ENCODE results near the gene DTNA. TPM values are rescaled to one million over a fixed set of nuclear protein-coding genes. Genes with fewer than 3 reads are reported as not detected.

DTNA gene
- total RNA-seq, 1 experiment from 2014 or later: 9.6 TPM

DNA sequence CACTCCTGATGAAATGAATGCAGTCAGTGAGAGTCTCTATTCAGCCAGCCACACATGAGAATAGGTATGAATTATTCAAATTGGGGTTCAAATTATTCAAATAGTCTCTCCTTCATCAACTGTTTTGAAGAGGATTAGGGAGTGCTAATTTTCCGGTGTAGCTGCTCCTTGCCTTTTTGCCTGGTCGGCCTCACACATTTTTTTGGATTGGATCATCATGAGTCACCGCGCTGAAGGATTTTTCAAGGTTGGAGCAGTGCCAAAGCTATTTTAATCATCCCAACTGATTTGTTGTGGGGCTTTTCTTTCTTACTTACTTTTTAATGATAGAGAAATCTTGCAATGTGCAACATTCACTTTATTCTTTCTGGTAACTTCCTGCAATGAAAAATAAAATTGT lies 2.4 kb upstream of the DTNA start (continued):
- TF ChIP-seq EGR1 (IDR thresholded peaks at IDR 0.05; ENCODE audit: low read depth): no peak

DNA sequence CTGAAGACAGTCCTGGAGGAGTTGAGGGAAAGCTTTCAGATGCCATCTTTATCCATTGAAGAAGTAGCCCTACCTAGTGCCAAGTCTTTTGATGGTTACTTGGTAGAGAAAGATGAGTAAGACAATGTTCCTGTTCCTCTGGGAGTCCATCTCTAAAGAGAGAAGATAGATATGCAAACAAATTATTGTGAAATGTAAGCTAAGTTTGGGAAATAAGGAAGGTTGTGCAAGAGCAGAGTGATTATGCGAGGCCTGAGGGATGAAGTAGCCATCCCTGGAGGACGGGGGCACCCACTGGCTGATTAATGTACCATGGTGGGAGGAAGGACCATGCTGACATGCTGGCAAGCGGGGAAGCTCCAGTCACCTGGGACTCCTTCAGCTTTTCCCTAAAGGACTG lies 994 bp upstream of the DTNA start:
- H3K4me1 ChIP-seq (ENCODE audit: control insufficient read depth in 1 of 2, insufficient read depth in 2 of 2, low read length in 2 of 2): peaks cover 19 to 20% of the 10 kb centered on the region in 2 experiments
- ChIA-PET RAD21 (ENCODE audit: low non-redundant PET in 1 of 2, low total read pairs in 2 of 2, uncharacterized antibody in 2 of 2, unreplicated experiment in 2 of 2) (no interaction called here), POLR2A (no interaction called here), CTCF (no interaction called here)
- ATAC-seq: no peak
- DNase-seq (ENCODE audit: low read depth, low spot score): no peak
- no peak overlapping the region for H3K4me3 ChIP-seq (replicated peaks in 1 of 2; ENCODE audit: low read depth in 1 of 2, low read length in 2 of 2)
- H3K9me2 ChIP-seq (ENCODE audit: insufficient read depth): no peaks in the 10 kb centered on the region
- no peak overlapping the region for H2AFZ ChIP-seq (ENCODE audit: low read depth, low read length, poor library complexity, severe bottlenecking)
- H3K27me3 ChIP-seq (ENCODE audit: insufficient read depth, low read length): no peaks in the 10 kb centered on the region
- intact Hi-C loops (cut with micrococcal nuclease): no loop called here
- no peaks in the 10 kb centered on the region for H4K20me1 ChIP-seq (ENCODE audit: insufficient read depth)
- TF ChIP-seq EGR1 (IDR thresholded peaks at IDR 0.05; ENCODE audit: low read depth) (no peak), ZNF274 (IDR thresholded peaks at IDR 0.05; ENCODE audit: low read depth, low read length) (no peak), ZFX (IDR thresholded peaks at IDR 0.05) (no peak), TCF7L2 (IDR thresholded peaks at IDR 0.05; ENCODE audit: borderline replicate concordance, extremely low read depth, insufficient read depth, insufficient read length) (no peak), SIN3A (IDR thresholded peaks at IDR 0.05; ENCODE audit: low read depth) (no peak), SP1 (IDR thresholded peaks at IDR 0.05; ENCODE audit: low read depth) (no peak), POLR2AphosphoS5 (IDR thresholded peaks at IDR 0.05; ENCODE audit: low read depth, low read length) (no peak), EZH2 (IDR thresholded peaks at IDR 0.05) (no peak), YY1 (IDR thresholded peaks at IDR 0.05; ENCODE audit: extremely low read depth, insufficient replicate concordance, low read depth, low read length) (no peak), RAD21 (IDR thresholded peaks at IDR 0.05; ENCODE audit: low read depth) (no peak), SRF (IDR thresholded peaks at IDR 0.05; ENCODE audit: low read depth) (no peak), CEBPB (IDR thresholded peaks at IDR 0.05; ENCODE audit: low read depth) (no peak)
- H3K9me3 ChIP-seq (ENCODE audit: control insufficient read depth in 1 of 2, insufficient read depth in 1 of 2, low read depth in 1 of 2, low read length in 2 of 2): no peaks in the 10 kb centered on the region
- no peak overlapping the region for H3K27ac ChIP-seq (ENCODE audit: low read depth, low read length)
- H3K36me3 ChIP-seq (ENCODE audit: control insufficient read depth in 1 of 2, insufficient read depth in 2 of 2, low read length in 2 of 2): no peaks in the 10 kb centered on the region
- no peak overlapping the region for H3K4me2 ChIP-seq (ENCODE audit: low read length)
- H3K79me2 ChIP-seq (ENCODE audit: insufficient read depth, low read length): no peaks in the 10 kb centered on the region
- BruUV-seq (replicated peaks): no TSS peak
- H3K9ac ChIP-seq (ENCODE audit: low read length): no peak overlapping the region

Data from HCT116 (cell line).